BLaER1 treated with 17β-estradiol and CSF1 and Interleukin-3, amounts not matched to agents 10 nM and 100 nM (cell line): ENCODE measurements around the gene EPB41L5.
A peak's percentile ranks its signal among the peaks of the same experiment; 100 is the strongest.

Experiments
- H3K27ac ChIP-seq, 11 experiments: shearing (Covaris generic); formaldehyde crosslinking; 2 replicates each; pipeline ENCODE4 v1.8.1; 2022
- H3K27me3 ChIP-seq, 11 experiments: shearing (Covaris generic); formaldehyde crosslinking; 2 replicates each; pipeline ENCODE4 v1.8.1; 2022
- H3K36me3 ChIP-seq, 11 experiments: shearing (Covaris generic); formaldehyde crosslinking; 2 replicates each; pipeline ENCODE4 v1.8.1; 2022
- H3K4me1 ChIP-seq, 10 experiments: shearing (Covaris generic); formaldehyde crosslinking; 2 replicates each; pipeline ENCODE4 v1.8.1; 2022
- H3K4me2 ChIP-seq, 11 experiments: shearing (Covaris generic); formaldehyde crosslinking; 2 replicates each; pipeline ENCODE4 v1.8.1; 2022
- H3K4me3 ChIP-seq, 10 experiments: shearing (Covaris generic); formaldehyde crosslinking; 2 replicates each; pipeline ENCODE4 v1.8.1; 2022
- H3K9ac ChIP-seq, 11 experiments: shearing (Covaris generic); formaldehyde crosslinking; 2 replicates each; pipeline ENCODE4 v1.8.1; 2022
- H3K9me3 ChIP-seq, 11 experiments: shearing (Covaris generic); formaldehyde crosslinking; replicated peaks in 1 of 11; 2 replicates each; pipeline ENCODE4 v1.8.1; 2022
- H4K20me1 ChIP-seq, 11 experiments: shearing (Covaris generic); formaldehyde crosslinking; 2 replicates each; pipeline ENCODE4 v1.8.1; 2022
- Cebpa-rat ChIP-seq, 11 experiments: shearing (Covaris generic); IDR thresholded peaks; 2 replicates each; pipeline ENCODE4 v1.8.1; 2022

Gene EPB41L5

DNA sequence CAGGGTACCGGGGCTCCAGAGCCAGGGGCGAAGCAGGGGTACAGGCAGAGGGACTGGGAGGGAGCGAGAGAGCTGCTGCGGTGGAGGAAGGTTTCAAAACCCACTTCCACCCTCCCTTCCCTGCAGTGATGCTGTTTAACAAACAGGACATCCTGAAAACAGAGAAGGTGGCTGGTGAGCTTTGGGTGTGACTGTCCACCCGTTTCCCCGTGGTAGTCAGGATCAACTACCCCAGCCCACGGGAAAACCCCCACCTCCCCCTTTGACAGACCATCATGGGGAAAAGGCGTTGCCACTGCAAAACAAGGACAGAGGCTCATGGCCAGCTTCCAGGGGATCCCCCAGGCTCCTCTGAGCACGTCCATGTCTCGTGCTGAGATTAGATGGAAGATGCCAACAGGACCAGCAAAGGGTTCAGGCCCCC is 197.4 kb downstream of the EPB41L5 start:
- Histone ChIP-seq H3K9ac (no peak overlapping the region), H3K36me3 (no peaks in the 10 kb centered on the region), H3K4me1 (peaks cover 14 to 37% (median 25%) of the 10 kb centered on the region in 10 experiments), H3K9me3 (peaks cover 0 to under 1% (median 0%) of the 10 kb centered on the region in 11 experiments; a peak in 3 of 22 replicates), H4K20me1 (peaks cover 0 to 15% (median 0%) of the 10 kb centered on the region in 11 experiments; a peak in 2 of 22 replicates), H3K4me2 (peak overlapping the region; percentile 9 to 60 (median 41); a peak in 19 of 22 replicates), H3K27ac (peak overlapping the region in 2 of 11 experiments; percentile 36 to 39; a peak in 4 of 22 replicates), H3K4me3 (no peak overlapping the region), H3K27me3 (no peaks in the 10 kb centered on the region)
- TF ChIP-seq Cebpa-rat (IDR thresholded peaks at IDR 0.05): no peak

DNA sequence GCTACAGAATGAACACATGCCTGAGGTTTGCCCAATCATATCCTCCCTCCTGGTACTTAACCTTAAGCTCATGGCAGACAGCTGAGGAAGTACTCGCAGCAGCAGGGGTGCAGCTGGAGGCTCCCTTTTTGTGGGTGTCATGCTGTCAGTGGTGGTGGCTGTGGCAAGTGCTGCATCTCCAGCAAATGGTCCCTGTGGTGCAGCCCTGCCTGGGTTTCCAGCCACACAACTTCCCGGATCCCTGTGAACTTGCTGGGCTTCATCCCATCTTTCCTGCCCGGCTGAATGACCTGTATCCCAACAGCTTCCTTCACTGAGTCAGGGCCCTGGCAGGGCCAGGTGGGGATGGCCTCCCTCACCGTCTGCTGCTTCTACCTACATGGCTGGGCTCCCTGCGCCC is 205.3 kb downstream of the EPB41L5 start:
- Histone ChIP-seq H4K20me1 (peaks cover 0 to 35% (median 4%) of the 10 kb centered on the region in 11 experiments; a peak in 11 of 22 replicates), H3K9me3 (peaks cover 17 to 76% (median 65%) of the 10 kb centered on the region in 11 experiments), H3K4me1 (peaks cover 16 to 32% (median 25%) of the 10 kb centered on the region in 10 experiments), H3K36me3 (peaks cover 46 to 73% (median 57%) of the 10 kb centered on the region in 11 experiments), H3K27me3 (no peaks in the 10 kb centered on the region), H3K4me3 (no peak overlapping the region), H3K27ac (no peak overlapping the region), H3K4me2 (no peak overlapping the region), H3K9ac (no peak overlapping the region)
- no peak for TF ChIP-seq Cebpa-rat (IDR thresholded peaks at IDR 0.05)

DNA sequence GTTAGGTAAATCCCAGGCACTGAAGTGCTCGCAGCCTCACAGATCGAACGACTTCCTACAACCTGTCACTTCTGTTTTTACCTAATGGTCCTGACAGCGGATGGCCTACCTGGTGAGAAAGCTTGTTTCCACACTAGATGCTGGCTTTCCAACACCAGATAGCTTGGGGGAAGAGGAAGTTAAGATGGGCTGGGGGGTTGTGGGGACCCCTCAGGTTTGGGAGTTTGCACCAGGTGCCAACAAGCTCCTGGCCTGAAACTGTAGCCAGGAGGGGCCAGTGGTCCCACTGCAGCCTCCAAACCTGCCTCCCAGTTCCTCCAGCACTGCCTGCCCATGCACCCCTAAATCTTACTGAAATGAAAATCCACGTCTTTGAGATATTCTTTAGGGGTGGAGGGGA is 206.4 kb downstream of the EPB41L5 start:
- H3K4me3 ChIP-seq: no peak overlapping the region
- H3K27me3 ChIP-seq: peaks cover 0 to 6% (median 0%) of the 10 kb centered on the region in 11 experiments; a peak in 2 of 22 replicates
- H4K20me1 ChIP-seq: peaks cover 0 to 35% (median 4%) of the 10 kb centered on the region in 11 experiments; a peak in 11 of 22 replicates
- H3K4me1 ChIP-seq: peaks cover 25 to 39% (median 33%) of the 10 kb centered on the region in 10 experiments
- no peak overlapping the region for H3K27ac ChIP-seq
- H3K9me3 ChIP-seq: peaks cover 17 to 76% (median 65%) of the 10 kb centered on the region in 11 experiments
- 0 out of 22 replicates have a peak overlapping the region, but pooled peaks of 1 of the 11 experiments have one; percentile 5 for H3K4me2 ChIP-seq
- TF ChIP-seq Cebpa-rat (IDR thresholded peaks at IDR 0.05): no peak
- peaks cover 46 to 73% (median 57%) of the 10 kb centered on the region in 11 experiments for H3K36me3 ChIP-seq
- H3K9ac ChIP-seq: no peak overlapping the region

DNA sequence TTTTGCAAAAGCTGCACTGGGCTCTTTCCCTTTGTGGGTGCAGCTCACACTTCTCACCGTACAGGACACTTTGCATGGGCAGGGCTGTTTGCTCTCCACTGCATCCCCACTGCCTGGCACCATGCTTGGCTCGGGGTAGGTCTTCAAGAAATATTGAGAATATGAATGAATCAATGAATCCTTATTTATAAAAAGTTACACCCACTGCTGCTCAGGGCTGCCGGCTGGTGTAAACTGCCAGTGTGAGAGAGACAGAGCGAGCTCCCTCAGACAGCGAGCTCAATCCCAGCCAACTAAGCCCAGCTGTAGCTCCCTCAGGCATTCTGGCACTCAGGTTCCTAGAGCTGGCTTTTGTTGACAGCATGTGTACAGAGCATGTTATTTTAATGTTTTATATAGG is 206.9 kb downstream of the EPB41L5 start:
- no peak for TF ChIP-seq Cebpa-rat (IDR thresholded peaks at IDR 0.05)
- H3K9ac ChIP-seq: no peak overlapping the region
- H4K20me1 ChIP-seq: peaks cover 0 to 35% (median 4%) of the 10 kb centered on the region in 11 experiments; a peak in 11 of 22 replicates
- H3K4me3 ChIP-seq: no peak overlapping the region
- H3K4me2 ChIP-seq: peak overlapping the region in 2 of 11 experiments; percentile 5 to 99; a peak in 1 of 22 replicates
- peaks cover 0 to 8% (median 0%) of the 10 kb centered on the region in 11 experiments; a peak in 5 of 22 replicates for H3K27me3 ChIP-seq
- peaks cover 28 to 44% (median 37%) of the 10 kb centered on the region in 10 experiments for H3K4me1 ChIP-seq
- H3K9me3 ChIP-seq: peaks cover 17 to 76% (median 65%) of the 10 kb centered on the region in 11 experiments
- peaks cover 46 to 73% (median 57%) of the 10 kb centered on the region in 11 experiments for H3K36me3 ChIP-seq
- no peak overlapping the region for H3K27ac ChIP-seq

DNA sequence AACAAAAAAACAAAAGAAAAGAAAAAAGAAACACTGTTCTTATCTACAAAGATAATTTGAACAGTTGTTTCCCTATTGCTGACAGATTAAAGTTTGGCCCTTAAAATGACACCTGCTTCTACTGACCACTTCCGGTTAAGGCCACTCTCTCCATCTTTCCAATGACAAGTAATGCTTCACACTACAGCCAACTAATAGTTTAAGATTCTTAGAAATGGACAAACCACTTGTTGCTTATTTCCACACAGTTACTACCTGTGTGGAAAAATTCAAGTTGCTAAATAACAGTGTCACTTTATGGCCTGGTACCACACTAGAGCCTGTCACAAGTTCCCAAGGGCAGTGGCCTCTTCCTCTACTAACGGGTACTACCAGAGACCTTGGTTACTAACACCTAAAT is 207.9 kb downstream of the EPB41L5 start:
- peak overlapping the region in 4 of 10 experiments; percentile 1 to 28 (median 16); a peak in 3 of 20 replicates for H3K4me3 ChIP-seq
- H3K27ac ChIP-seq: no peak overlapping the region
- H4K20me1 ChIP-seq: peaks cover 0 to 35% (median 4%) of the 10 kb centered on the region in 11 experiments; a peak in 11 of 22 replicates
- peak overlapping the region; percentile 23 to 99 (median 94); a peak in 21 of 22 replicates for H3K4me2 ChIP-seq
- no peak for TF ChIP-seq Cebpa-rat (IDR thresholded peaks at IDR 0.05)
- H3K9ac ChIP-seq: no peak overlapping the region
- peaks cover 0 to 17% (median 0%) of the 10 kb centered on the region in 11 experiments; a peak in 6 of 22 replicates for H3K27me3 ChIP-seq
- H3K36me3 ChIP-seq: peaks cover 45 to 69% (median 57%) of the 10 kb centered on the region in 11 experiments
- peaks cover 17 to 72% (median 60%) of the 10 kb centered on the region in 11 experiments for H3K9me3 ChIP-seq
- H3K4me1 ChIP-seq: peaks cover 28 to 46% (median 39%) of the 10 kb centered on the region in 10 experiments

DNA sequence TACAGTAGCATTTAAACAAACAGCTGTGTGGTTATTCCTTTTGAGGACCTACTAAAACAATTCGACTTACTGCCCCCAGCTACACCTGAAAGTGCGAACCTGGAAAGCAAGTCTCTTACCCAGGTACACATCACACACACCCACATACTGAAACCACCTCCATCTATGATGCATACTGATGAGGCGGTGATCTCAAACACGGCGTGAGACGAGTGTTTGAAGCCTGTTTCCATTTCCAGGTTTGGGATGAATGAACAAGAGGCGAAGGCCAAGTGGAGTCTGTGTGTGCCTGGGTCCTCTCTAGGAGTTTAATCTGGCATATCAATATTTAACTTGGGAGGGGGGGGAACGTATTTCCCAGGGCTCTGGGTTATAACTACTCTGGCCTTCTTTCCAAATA is 208.7 kb downstream of the EPB41L5 start:
- peak overlapping the region in 8 of 10 experiments; percentile 1 to 78 (median 68); a peak in 9 of 20 replicates for H3K4me3 ChIP-seq

DNA sequence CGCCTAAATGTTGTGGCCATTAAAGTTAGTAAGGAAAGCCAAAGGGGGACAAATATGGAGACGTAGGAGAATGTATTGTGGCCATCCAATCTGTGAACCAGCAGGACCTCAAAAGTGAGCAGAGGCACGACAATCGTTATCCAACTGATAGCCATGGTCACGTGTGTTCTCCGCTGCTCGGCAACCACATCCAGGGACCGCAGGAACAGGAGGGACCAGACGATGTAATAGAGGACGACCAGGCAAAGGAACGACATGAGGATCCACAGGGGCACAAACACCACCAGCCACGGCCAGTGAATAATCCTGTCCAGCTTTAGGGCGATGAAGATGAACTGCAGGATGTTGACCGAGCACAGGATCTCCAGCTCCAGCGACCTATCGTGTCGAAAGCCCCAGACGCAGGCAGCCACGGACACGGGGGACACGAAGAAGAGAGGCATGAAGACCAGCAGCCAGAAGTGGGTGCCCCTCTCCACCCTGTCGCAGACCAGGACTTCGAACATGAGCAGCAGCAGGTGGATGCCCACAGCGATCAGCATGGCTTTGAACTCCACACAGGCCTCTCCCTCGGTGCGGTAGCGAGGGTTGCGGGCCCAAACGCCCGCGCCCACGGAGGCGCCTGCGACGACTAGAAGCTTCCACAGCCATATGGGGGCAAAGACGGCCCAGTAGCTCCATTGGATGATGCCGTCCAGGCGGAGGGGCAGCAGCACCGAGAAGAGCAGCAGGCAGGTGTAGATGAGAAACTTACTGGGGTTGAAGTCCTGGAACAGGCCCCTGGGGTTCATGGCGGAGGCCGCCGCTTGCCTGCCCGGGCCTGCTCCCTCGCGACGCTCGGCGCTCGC is 209.5 kb downstream of the EPB41L5 start:
- Histone ChIP-seq H3K36me3 (peaks cover 38 to 53% (median 50%) of the 10 kb centered on the region in 11 experiments), H3K9ac (peak overlapping the region; percentile 87 to 98 (median 91)), H4K20me1 (peaks cover 0 to 35% (median 4%) of the 10 kb centered on the region in 11 experiments; a peak in 11 of 22 replicates), H3K4me2 (peak overlapping the region; percentile 83 to 99 (median 94)), H3K9me3 (peaks cover 17 to 56% (median 44%) of the 10 kb centered on the region in 11 experiments), H3K27ac (peak overlapping the region; percentile 93 to 99 (median 97)), H3K4me3 (peak overlapping the region; percentile 58 to 78 (median 68)), H3K27me3 (peaks cover 0 to 21% (median 0%) of the 10 kb centered on the region in 11 experiments; a peak in 7 of 22 replicates), H3K4me1 (peaks cover 37 to 63% (median 48%) of the 10 kb centered on the region in 10 experiments)
- TF ChIP-seq Cebpa-rat (IDR thresholded peaks at IDR 0.05): no peak

More for the DNA sequence above, 208.7 kb downstream of the EPB41L5 start:
- Histone ChIP-seq H3K9ac (no peak overlapping the region), H4K20me1 (peaks cover 0 to 35% (median 4%) of the 10 kb centered on the region in 11 experiments; a peak in 11 of 22 replicates), H3K4me2 (peak overlapping the region; percentile 83 to 99 (median 94)), H3K4me1 (peaks cover 32 to 55% (median 44%) of the 10 kb centered on the region in 10 experiments), H3K36me3 (peaks cover 39 to 61% (median 52%) of the 10 kb centered on the region in 11 experiments), H3K27me3 (peaks cover 0 to 18% (median 0%) of the 10 kb centered on the region in 11 experiments; a peak in 6 of 22 replicates), H3K27ac (no peak overlapping the region), H3K9me3 (peaks cover 17 to 64% (median 52%) of the 10 kb centered on the region in 11 experiments)
- no peak for TF ChIP-seq Cebpa-rat (IDR thresholded peaks at IDR 0.05)
